H1 (cell line): ENCODE measurements around the gene RBM38. TPM values are rescaled to one million over a fixed set of nuclear protein-coding genes. Genes with fewer than 3 reads are reported as not detected.

Experiments
- CTCF ChIA-PET: fragments of 300-600 bp; sonication (Branson Sonifier 250); formaldehyde crosslinking; loops from one replicate; lab custom pipeline; 2021; ENCODE audit not compliant: partially characterized antibody; lab: Charles Lee
- POLR2A ChIA-PET: fragments of 300-600 bp; sonication (Branson Sonifier 250); formaldehyde crosslinking; loops from one replicate; lab custom pipeline; 2021; ENCODE audit warnings: inconsistent platforms; ENCODE audit not compliant: partially characterized antibody; lab: Charles Lee
- DNase-seq, 2 experiments: peaks; one replicate each; pipeline versions ENCODE4 v3.0.0 to v3.0.0-alpha.2; 2010 to 2022; ENCODE audit warnings: low spot score in 2 of 2, low read depth in 1 of 2, mixed read lengths in 1 of 2
- FAIRE-seq: peaks from 2 replicates; lab custom pipeline; 2011; peaks lifted over from hg19 to GRCh38; lab: Jason Lieb, UNC
- H2AFZ ChIP-seq: 2 replicates; pipeline ENCODE4 v1.8.1; 2012; ENCODE audit warnings: low read length, inconsistent platforms
- H2AK5ac ChIP-seq: 2 replicates; pipeline ENCODE4 v1.6.1; 2013; ENCODE audit warnings: low read depth, low read length
- H2BK120ac ChIP-seq: replicated peaks from 2 replicates; pipeline ENCODE3; 2013; ENCODE audit warnings: low read depth, low read length, inconsistent platforms
- H2BK12ac ChIP-seq: 2 replicates; pipeline ENCODE4 v1.6.1; 2013; ENCODE audit warnings: low read depth, low read length
- H2BK15ac ChIP-seq: 2 replicates; pipeline ENCODE4 v1.6.1; 2013; ENCODE audit warnings: low read length
- H2BK20ac ChIP-seq: 2 replicates; pipeline ENCODE4 v1.6.1; 2013; ENCODE audit warnings: low read length
- H2BK5ac ChIP-seq: 2 replicates; pipeline ENCODE4 v1.6.1; 2013; ENCODE audit warnings: low read depth, low read length
- H3K14ac ChIP-seq: 2 replicates; pipeline ENCODE4 v1.6.1; 2013; ENCODE audit warnings: inconsistent platforms; ENCODE audit not compliant: insufficient read length
- H3K18ac ChIP-seq: 2 replicates; pipeline ENCODE4 v1.6.1; 2013; ENCODE audit warnings: low read length; ENCODE audit errors: extremely low read depth
- H3K23ac ChIP-seq: 2 replicates; pipeline ENCODE4 v1.6.1; 2013; ENCODE audit warnings: inconsistent platforms; ENCODE audit not compliant: insufficient read length
- H3K23me2 ChIP-seq: 2 replicates; pipeline ENCODE4 v1.6.1; 2013; ENCODE audit warnings: low read depth, low read length
- H3K27ac ChIP-seq: 2 replicates; pipeline ENCODE4 v1.6.1; 2011; ENCODE audit warnings: low read depth, low read length, inconsistent platforms
- H3K27me3 ChIP-seq, 4 experiments: replicated peaks in 1 of 4; 1 replicate in 1 of 4; 2 replicates in 3 of 4; pipeline versions ENCODE4 v1.6.1 to v1.8.1; 2011 to 2013; ENCODE audit warnings: low read length in 3 of 4, mild to moderate bottlenecking in 3 of 4, inconsistent platforms in 2 of 4, mixed read lengths in 2 of 4, moderate library complexity in 1 of 4; ENCODE audit not compliant: control insufficient read depth in 3 of 4, insufficient read depth in 3 of 4; ENCODE audit errors: extremely low read depth in 1 of 4
- H3K36me3 ChIP-seq, 4 experiments: 2 replicates each; pipeline versions ENCODE4 v1.6.1 to v1.8.1; 2011 to 2013; ENCODE audit warnings: mild to moderate bottlenecking in 4 of 4, low read length in 3 of 4, moderate library complexity in 2 of 4, control low read depth in 1 of 4, inconsistent platforms in 1 of 4; ENCODE audit not compliant: insufficient read depth in 4 of 4, control insufficient read depth in 2 of 4
- H3K4ac ChIP-seq: replicated peaks from 2 replicates; pipeline ENCODE3; 2013; ENCODE audit warnings: low read length, low read depth, mixed read lengths, inconsistent platforms; ENCODE audit not compliant: insufficient read length
- H3K4me1 ChIP-seq, 4 experiments: replicated peaks in 1 of 4; 1 replicate in 1 of 4; 2 replicates in 3 of 4; pipeline versions ENCODE4 v1.6.1 to v1.8.1; 2011 to 2013; ENCODE audit warnings: low read length in 3 of 4, inconsistent platforms in 2 of 4, mixed read lengths in 1 of 4; ENCODE audit not compliant: insufficient read depth in 4 of 4, control insufficient read depth in 3 of 4
- H3K4me2 ChIP-seq, 2 experiments: 2 replicates each; pipeline versions ENCODE4 v1.6.1 to v1.8.1; 2011 to 2013; ENCODE audit warnings: low read depth in 2 of 2, low read length in 2 of 2, control low read depth in 1 of 2, inconsistent platforms in 1 of 2, mild to moderate bottlenecking in 1 of 2; ENCODE audit not compliant: insufficient read depth in 1 of 2
- H3K4me3 ChIP-seq, 4 experiments: fragments of 200-600, 300-600 bp in 1 of 4; sonication (generic), shearing (Covaris generic), sonication (Bioruptor Twin) in 1 of 4; 2 replicates each; pipeline versions ENCODE4 v1.5.1 to v1.8.1; 2011 to 2016; ENCODE audit warnings: low read length in 4 of 4, low read depth in 3 of 4, control low read depth in 2 of 4, inconsistent platforms in 2 of 4, mild to moderate bottlenecking in 2 of 4, mixed read lengths in 1 of 4, moderate library complexity in 1 of 4; ENCODE audit not compliant: insufficient read depth in 2 of 4; ENCODE audit errors: extremely low read depth in 1 of 4
- H3K56ac ChIP-seq: replicated peaks from 2 replicates; pipeline ENCODE3; 2013; ENCODE audit warnings: low read depth, mild to moderate bottlenecking, mixed read lengths, low read length, inconsistent platforms; ENCODE audit not compliant: insufficient read length
- H3K79me1 ChIP-seq: 2 replicates; pipeline ENCODE4 v1.6.1; 2013; ENCODE audit warnings: low read depth, low read length, control low read depth
- H3K79me2 ChIP-seq, 2 experiments: 2 replicates each; pipeline versions ENCODE4 v1.6.1 to v1.8.1; 2012 to 2013; ENCODE audit warnings: low read length in 2 of 2, mild to moderate bottlenecking in 2 of 2, inconsistent platforms in 1 of 2; ENCODE audit not compliant: insufficient read depth in 2 of 2, control insufficient read depth in 1 of 2
- H3K9ac ChIP-seq, 4 experiments: replicated peaks in 1 of 4; 1 replicate in 1 of 4; 2 replicates in 3 of 4; pipeline versions ENCODE4 v1.6.1 to v1.8.1; 2011 to 2013; ENCODE audit warnings: low read depth in 3 of 4, low read length in 3 of 4, control low read depth in 2 of 4, mild to moderate bottlenecking in 2 of 4, moderate library complexity in 2 of 4, inconsistent platforms in 1 of 4; ENCODE audit errors: extremely low read depth in 1 of 4
- H3K9me3 ChIP-seq, 2 experiments: 2 replicates each; pipeline versions ENCODE4 v1.6.1 to v1.8.1; 2012 to 2013; ENCODE audit warnings: mild to moderate bottlenecking in 2 of 2, moderate library complexity in 2 of 2, control low read depth in 1 of 2, inconsistent platforms in 1 of 2, low read depth in 1 of 2, low read length in 1 of 2, mixed read lengths in 1 of 2; ENCODE audit not compliant: insufficient read depth in 2 of 2
- H4K20me1 ChIP-seq, 2 experiments: replicated peaks in 1 of 2; 2 replicates each; pipeline versions ENCODE3 to v1.8.1; 2011 to 2013; ENCODE audit warnings: inconsistent platforms in 2 of 2, low read length in 2 of 2, mild to moderate bottlenecking in 1 of 2; ENCODE audit not compliant: insufficient read depth in 2 of 2, control insufficient read depth in 1 of 2
- H4K5ac ChIP-seq: 2 replicates; pipeline ENCODE4 v1.6.1; 2013; ENCODE audit warnings: low read length, low read depth, mixed read lengths, inconsistent platforms; ENCODE audit not compliant: insufficient read length
- H4K8ac ChIP-seq: 2 replicates; pipeline ENCODE4 v1.8.0; 2013; ENCODE audit warnings: mild to moderate bottlenecking, moderate library complexity, low read length, inconsistent platforms; ENCODE audit not compliant: insufficient read depth; ENCODE audit errors: extremely low read depth
- H4K91ac ChIP-seq: replicated peaks from 2 replicates; pipeline ENCODE3; 2013; ENCODE audit warnings: low read length, mixed read lengths, inconsistent platforms; ENCODE audit not compliant: insufficient read length
- GTF2F1 ChIP-seq: IDR thresholded peaks from 2 replicates; pipeline ENCODE4 v1.6.1; 2012; ENCODE audit warnings: low read depth, low read length, improper control_type of control experiment, borderline replicate concordance
- HDAC2 ChIP-seq, 2 experiments: fragments of 300-600 bp in 1 of 2; sonication (generic) in 1 of 2; IDR thresholded peaks; 2 replicates each; pipeline ENCODE4 v1.6.1; 2011 to 2012; ENCODE audit warnings: low read depth in 2 of 2, low read length in 2 of 2, mild to moderate bottlenecking in 2 of 2, moderate library complexity in 2 of 2, borderline replicate concordance in 1 of 2, inconsistent platforms in 1 of 2
- SIX5 ChIP-seq: IDR thresholded peaks from 2 replicates; pipeline ENCODE4 v1.6.1; 2011; ENCODE audit warnings: mild to moderate bottlenecking, low read depth, low read length
- SP1 ChIP-seq: IDR thresholded peaks from 2 replicates; pipeline ENCODE4 v1.6.1; 2011; ENCODE audit warnings: low read depth, low read length
- WGBS, 2 experiments: shearing (Covaris generic) in 1 of 2; methylation state at CpG; one replicate each; pipeline versions ENCODE4 v1.1.6 to v1.1.7; 2013 to 2015; ENCODE audit warnings: low lambda C conversion rate in 2 of 2, mixed read lengths in 2 of 2, inconsistent platforms in 1 of 2, low coverage in 1 of 2, missing lambda C conversion rate in 1 of 2; ENCODE audit not compliant: insufficient replicate concordance in 2 of 2, insufficient coverage in 1 of 2, insufficient read length in 1 of 2; ENCODE audit errors: extremely low coverage in 1 of 2, missing lambda C conversion rate in 1 of 2; 5-methylcytosine and 5-hydroxymethylcytosine counted together
- polyA plus RNA-seq, 7 experiments: library from polyadenylated mRNA; depleted of rRNA in 3 of 7; stranded (reverse) in 5 of 7; unstranded in 2 of 7; fragments of >200 nt in 5 of 7; fragments of 200-250 nt in 2 of 7; gene quantifications; 1 replicate in 5 of 7; 2 replicates in 1 of 7; 4 replicates in 1 of 7; pipeline versions ENCODE4 v1.2.1 to v1.2.3, GENCODE V29; 2011 to 2013; ENCODE audit warnings: missing spikeins in 2 of 7, mixed read lengths in 2 of 7
- total RNA-seq: library from RNA; stranded (reverse); fragmentation: NEBNext Ultra II Directional; extraction: Animal tissue kit (Norgen Biotek cat#: 25700); gene quantifications from 2 replicates; pipeline ENCODE4 v1.2.1, GENCODE V29; 2021
- TF ChIP-seq, protein P1 (sequence below), 3 experiments: IDR thresholded peaks; 1 replicate in 2 of 3; 2 replicates in 1 of 3; pipeline versions ENCODE4 v1.5.1 to v1.6.1; 2011; ENCODE audit warnings: low read length in 3 of 3, mild to moderate bottlenecking in 3 of 3, inconsistent platforms in 2 of 3, low read depth in 1 of 3, moderate library complexity in 1 of 3; ENCODE audit not compliant: insufficient read depth in 1 of 3; ENCODE audit errors: control extremely low read depth in 1 of 3
- TF ChIP-seq, protein P2 (sequence below): IDR thresholded peaks from 2 replicates; pipeline ENCODE4 v1.6.1; 2011; ENCODE audit warnings: low read length, improper control_type of control experiment

The RBM38 gene
- total and polyA plus RNA-seq, 2 of the 8 experiments (the other 6 are each of a cell fraction or from before 2014, with no cell fraction given) = 57.7 to 109 TPM

DNA sequence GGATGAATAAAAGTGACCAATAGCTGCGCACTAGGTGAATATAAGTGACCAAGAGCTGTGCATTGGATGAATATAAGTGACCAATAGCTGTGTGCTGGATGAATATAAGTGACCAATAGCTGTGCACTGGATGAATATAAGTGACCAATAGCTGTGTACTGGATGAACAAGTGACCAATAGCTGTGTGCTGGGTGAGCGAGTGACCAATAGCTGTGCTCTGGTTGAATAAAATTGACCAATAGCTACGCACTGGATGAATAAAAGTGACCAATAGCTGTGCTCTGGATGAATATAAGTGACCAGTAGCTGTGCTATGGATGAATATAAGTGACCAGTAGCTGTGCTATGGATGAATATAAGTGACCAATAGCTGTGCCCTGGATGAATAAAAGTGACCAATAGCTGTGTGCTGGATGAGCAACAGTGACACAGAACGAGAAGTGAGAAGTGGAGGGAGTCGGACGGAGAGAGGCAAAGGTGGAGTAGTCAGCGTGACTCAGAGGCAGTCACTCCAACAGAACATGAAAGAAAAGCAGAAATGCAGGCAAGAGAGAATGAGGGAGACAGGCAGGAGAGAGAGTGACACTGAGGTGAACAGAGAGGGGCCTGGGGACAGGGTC is 38.5 kb downstream of the RBM38 start:
- H3K4me3 ChIP-seq = no peak overlapping the region
- H3K14ac ChIP-seq = no peak overlapping the region
- POLR2A ChIA-PET = interaction anchor here (0.7 kb wide), 1 partner anchor 30 kb away, joined by 3 read pairs; no protein-coding TSS in a partner anchor
- H3K27me3 ChIP-seq = no peaks in the 10 kb centered on the region
- CTCF ChIA-PET = interaction anchor here (0.7 to 1.6 kb wide), 10 partner anchors 9 to 144 kb away, joined by 3 to 7 read pairs (median 4); no protein-coding TSS in a partner anchor
- H3K4me1 ChIP-seq = peaks cover 0 to 14% (median 10%) of the 10 kb centered on the region in 4 experiments; a peak in 5 of 7 replicates
- no peak overlapping the region for H2BK5ac ChIP-seq
- H3K9me3 ChIP-seq = no peaks in the 10 kb centered on the region
- H4K5ac ChIP-seq = no peak overlapping the region
- no peak for FAIRE-seq
- H3K23me2 ChIP-seq = no peaks in the 10 kb centered on the region
- no peak overlapping the region for H3K27ac ChIP-seq
- no peak overlapping the region for H2AFZ ChIP-seq
- 0 out of 2 replicates have a peak overlapping the region, but pooled peaks have one; percentile 39 for H2AK5ac ChIP-seq
- H4K20me1 ChIP-seq = no peaks in the 10 kb centered on the region
- no peak overlapping the region for H2BK12ac ChIP-seq
- no peak overlapping the region for H3K4ac ChIP-seq
- no peak overlapping the region for H4K91ac ChIP-seq
- H3K18ac ChIP-seq = no peak overlapping the region
- no peak overlapping the region for H3K56ac ChIP-seq
- H2BK120ac ChIP-seq = no peak overlapping the region
- peaks cover 3% of the 10 kb centered on the region; the same call in 1 of the 2 replicates for H3K79me1 ChIP-seq
- H3K4me2 ChIP-seq = no peak overlapping the region
- no peak overlapping the region for H2BK20ac ChIP-seq
- H4K8ac ChIP-seq = no peak overlapping the region
- H3K79me2 ChIP-seq = no peaks in the 10 kb centered on the region
- WGBS, 2 experiments = 94% methylated on average over 7 of the region's 7 CpGs; no CpG with 5 or more reads in 1 of the 2 experiments
- H3K9ac ChIP-seq = no peak overlapping the region
- no peak overlapping the region for H3K23ac ChIP-seq
- no peak for TF ChIP-seq HDAC2 (IDR thresholded peaks at IDR 0.05; ENCODE audit: borderline replicate concordance in 1 of 2, low read depth in 2 of 2, low read length in 2 of 2)
- peak; percentile 83 for TF ChIP-seq SP1
- TF ChIP-seq, protein P1, sequence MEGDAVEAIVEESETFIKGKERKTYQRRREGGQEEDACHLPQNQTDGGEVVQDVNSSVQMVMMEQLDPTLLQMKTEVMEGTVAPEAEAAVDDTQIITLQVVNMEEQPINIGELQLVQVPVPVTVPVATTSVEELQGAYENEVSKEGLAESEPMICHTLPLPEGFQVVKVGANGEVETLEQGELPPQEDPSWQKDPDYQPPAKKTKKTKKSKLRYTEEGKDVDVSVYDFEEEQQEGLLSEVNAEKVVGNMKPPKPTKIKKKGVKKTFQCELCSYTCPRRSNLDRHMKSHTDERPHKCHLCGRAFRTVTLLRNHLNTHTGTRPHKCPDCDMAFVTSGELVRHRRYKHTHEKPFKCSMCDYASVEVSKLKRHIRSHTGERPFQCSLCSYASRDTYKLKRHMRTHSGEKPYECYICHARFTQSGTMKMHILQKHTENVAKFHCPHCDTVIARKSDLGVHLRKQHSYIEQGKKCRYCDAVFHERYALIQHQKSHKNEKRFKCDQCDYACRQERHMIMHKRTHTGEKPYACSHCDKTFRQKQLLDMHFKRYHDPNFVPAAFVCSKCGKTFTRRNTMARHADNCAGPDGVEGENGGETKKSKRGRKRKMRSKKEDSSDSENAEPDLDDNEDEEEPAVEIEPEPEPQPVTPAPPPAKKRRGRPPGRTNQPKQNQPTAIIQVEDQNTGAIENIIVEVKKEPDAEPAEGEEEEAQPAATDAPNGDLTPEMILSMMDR (IDR thresholded peaks at IDR 0.05; ENCODE audit: control extremely low read depth in 1 of 3, insufficient read depth in 1 of 3, low read depth in 1 of 3, low read length in 3 of 3) = no peak
- TF ChIP-seq, protein P2, sequence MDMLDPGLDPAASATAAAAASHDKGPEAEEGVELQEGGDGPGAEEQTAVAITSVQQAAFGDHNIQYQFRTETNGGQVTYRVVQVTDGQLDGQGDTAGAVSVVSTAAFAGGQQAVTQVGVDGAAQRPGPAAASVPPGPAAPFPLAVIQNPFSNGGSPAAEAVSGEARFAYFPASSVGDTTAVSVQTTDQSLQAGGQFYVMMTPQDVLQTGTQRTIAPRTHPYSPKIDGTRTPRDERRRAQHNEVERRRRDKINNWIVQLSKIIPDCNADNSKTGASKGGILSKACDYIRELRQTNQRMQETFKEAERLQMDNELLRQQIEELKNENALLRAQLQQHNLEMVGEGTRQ = no peak
- no peak for TF ChIP-seq SIX5
- TF ChIP-seq GTF2F1 = no peak
- no peak for DNase-seq
- H3K36me3 ChIP-seq = no peaks in the 10 kb centered on the region
- H2BK15ac ChIP-seq = no peak overlapping the region; the same call in 1 of the 2 replicates
